Esophagus squamous epithelium (tissue), 5 donors: ENCODE data around the gene NBDY. TPM values are rescaled to one million over a fixed set of nuclear protein-coding genes. Genes with fewer than 3 reads are reported as not detected.

Source experiments
- DNase-seq: peaks from one replicate; lab custom pipeline; 2025; lab: John Stamatoyannopoulos, UW
- H3K27ac ChIP-seq, 4 donors: fragments of 200-600 bp; sonication (generic); one replicate each; pipeline ENCODE4 v1.5.1; 2016 to 2019; ENCODE audit warnings: mild to moderate bottlenecking in 1 of 4
- H3K27me3 ChIP-seq, 4 donors: fragments of 200-600 bp; sonication (generic); 1 replicate in 3 of 4; 2 replicates in 1 of 4; pipeline versions ENCODE4 v1.5.1 to v1.6.0; 2017 to 2021; ENCODE audit warnings: antibody characterized with exemption in 1 of 4
- H3K36me3 ChIP-seq, 3 donors: fragments of 200-600 bp; sonication (generic); one replicate each; pipeline ENCODE4 v1.5.1; 2016 to 2019
- H3K4me1 ChIP-seq, 3 donors: fragments of 200-600 bp; sonication (generic); one replicate each; pipeline ENCODE4 v1.5.1; 2017 to 2019
- H3K4me3 ChIP-seq, 4 donors: fragments of 200-600 bp; sonication (generic); 1 replicate in 3 of 4; 2 replicates in 1 of 4; pipeline ENCODE4 v1.5.1; 2016 to 2019; ENCODE audit warnings: mild to moderate bottlenecking in 2 of 4, moderate library complexity in 1 of 4
- H3K9me3 ChIP-seq, 3 donors: fragments of 200-600 bp; sonication (generic); one replicate each; pipeline ENCODE4 v1.5.1; 2016 to 2019
- POLR2A ChIP-seq, 4 donors: fragments of 450-650 bp; IDR thresholded peaks; one replicate each; pipeline ENCODE4 v1.6.1; 2017; ENCODE audit warnings: antibody characterized with exemption in 4 of 4, mild to moderate bottlenecking in 4 of 4, moderate library complexity in 3 of 4
- WGBS, 2 donors: methylation state at CpG; one replicate each; pipeline ENCODE4 v1.1.5; 2018; 5-methylcytosine and 5-hydroxymethylcytosine counted together
- intact Hi-C: fragments of 100-400 bp; cut with DNase I; formaldehyde crosslinking; loops from one replicate; pipeline ENCODE4 v1.15.0; 2022
- total RNA-seq, 4 donors: library from RNA; depleted of rRNA; stranded (reverse); fragments of >200 nt; gene quantifications; one replicate each; pipeline ENCODE4 v1.1.0, GENCODE V29; 2016
- TF ChIP-seq, protein P1 (sequence below), 6 experiments: fragments of 450-650 bp in 4 of 6; fragments of 200-600 bp in 2 of 6; sonication (generic) in 2 of 6; IDR thresholded peaks; one replicate each; pipeline ENCODE4 v1.5.1; 2016 to 2019; ENCODE audit warnings: antibody characterized with exemption in 6 of 6, mild to moderate bottlenecking in 4 of 6, moderate library complexity in 4 of 6
- donor health status: DM: yes; HTN: yes; CAD: no.

The NBDY gene
- total RNA-seq, 4 donors from 2014 or later: 8.3 to 17.7 (median 10.8) TPM

GRCh38 chrX:56764153-56764974, 35.3 kb downstream of the NBDY start:
- peaks cover 0 to 11% (median 0%) of the 10 kb centered on the region in 3 donors for H3K36me3 ChIP-seq
- intact Hi-C loops: no loop called here

GRCh38 chrX:56764975-56765791, 36.1 kb downstream of the NBDY start:
- WGBS, 2 donors: 51 to 83% methylated on average over 5 to 14 of the region's 15 CpGs
- intact Hi-C loops: no loop called here
- no peak for TF ChIP-seq POLR2A (IDR thresholded peaks at IDR 0.05)
- TF ChIP-seq, protein P1, sequence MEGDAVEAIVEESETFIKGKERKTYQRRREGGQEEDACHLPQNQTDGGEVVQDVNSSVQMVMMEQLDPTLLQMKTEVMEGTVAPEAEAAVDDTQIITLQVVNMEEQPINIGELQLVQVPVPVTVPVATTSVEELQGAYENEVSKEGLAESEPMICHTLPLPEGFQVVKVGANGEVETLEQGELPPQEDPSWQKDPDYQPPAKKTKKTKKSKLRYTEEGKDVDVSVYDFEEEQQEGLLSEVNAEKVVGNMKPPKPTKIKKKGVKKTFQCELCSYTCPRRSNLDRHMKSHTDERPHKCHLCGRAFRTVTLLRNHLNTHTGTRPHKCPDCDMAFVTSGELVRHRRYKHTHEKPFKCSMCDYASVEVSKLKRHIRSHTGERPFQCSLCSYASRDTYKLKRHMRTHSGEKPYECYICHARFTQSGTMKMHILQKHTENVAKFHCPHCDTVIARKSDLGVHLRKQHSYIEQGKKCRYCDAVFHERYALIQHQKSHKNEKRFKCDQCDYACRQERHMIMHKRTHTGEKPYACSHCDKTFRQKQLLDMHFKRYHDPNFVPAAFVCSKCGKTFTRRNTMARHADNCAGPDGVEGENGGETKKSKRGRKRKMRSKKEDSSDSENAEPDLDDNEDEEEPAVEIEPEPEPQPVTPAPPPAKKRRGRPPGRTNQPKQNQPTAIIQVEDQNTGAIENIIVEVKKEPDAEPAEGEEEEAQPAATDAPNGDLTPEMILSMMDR (IDR thresholded peaks at IDR 0.05): no peak
- DNase-seq: no peak
- Histone ChIP-seq H3K27ac (peak overlapping the region in 1 of 4 donors; percentile 18), H3K27me3 (no peaks in the 10 kb centered on the region), H3K4me3 (peak overlapping the region in 2 of 4 donors; percentile 54 to 65), H3K9me3 (no peaks in the 10 kb centered on the region), H3K4me1 (peaks cover 10 to 23% (median 16%) of the 10 kb centered on the region in 3 donors), H3K36me3 (peaks cover 0 to 11% (median 0%) of the 10 kb centered on the region in 3 donors)

More at GRCh38 chrX:56764153-56764974, 35.3 kb downstream of the NBDY start:
- peaks cover 10 to 23% (median 16%) of the 10 kb centered on the region in 3 donors for H3K4me1 ChIP-seq
- H3K27ac ChIP-seq: peak overlapping the region in 3 of 4 donors; percentile 25 to 88 (median 81)
- no peaks in the 10 kb centered on the region for H3K9me3 ChIP-seq
- DNase-seq: no peak
- H3K27me3 ChIP-seq: no peaks in the 10 kb centered on the region
- TF ChIP-seq POLR2A (IDR thresholded peaks at IDR 0.05): no peak
- TF ChIP-seq, protein P1 (IDR thresholded peaks at IDR 0.05): peak; percentile 40 to 84 (median 58)
- 8 to 26% methylated on average over 3 to 9 of the region's 20 CpGs for WGBS, 2 donors
- H3K4me3 ChIP-seq: peak overlapping the region in 2 of 4 donors; percentile 54 to 65

- Histone ChIP-seq H3K27me3 (no peaks in the 10 kb centered on the region), H3K4me3 (no peak overlapping the region), H3K27ac (no peak overlapping the region), H3K4me1 (peaks cover 10 to 23% (median 16%) of the 10 kb centered on the region in 3 donors), H3K36me3 (peaks cover 0 to 11% (median 0%) of the 10 kb centered on the region in 3 donors), H3K9me3 (no peaks in the 10 kb centered on the region)
- intact Hi-C loops: no loop called here
- WGBS, 2 donors: 53 to 58% methylated on average over 3 to 8 of the region's 8 CpGs
- DNase-seq: no peak
- TF ChIP-seq, protein P1 (IDR thresholded peaks at IDR 0.05): no peak
- TF ChIP-seq POLR2A (IDR thresholded peaks at IDR 0.05): no peak
Observed at GRCh38 chrX:56765811-56766553, 36.9 kb downstream of the NBDY start.

DNA sequence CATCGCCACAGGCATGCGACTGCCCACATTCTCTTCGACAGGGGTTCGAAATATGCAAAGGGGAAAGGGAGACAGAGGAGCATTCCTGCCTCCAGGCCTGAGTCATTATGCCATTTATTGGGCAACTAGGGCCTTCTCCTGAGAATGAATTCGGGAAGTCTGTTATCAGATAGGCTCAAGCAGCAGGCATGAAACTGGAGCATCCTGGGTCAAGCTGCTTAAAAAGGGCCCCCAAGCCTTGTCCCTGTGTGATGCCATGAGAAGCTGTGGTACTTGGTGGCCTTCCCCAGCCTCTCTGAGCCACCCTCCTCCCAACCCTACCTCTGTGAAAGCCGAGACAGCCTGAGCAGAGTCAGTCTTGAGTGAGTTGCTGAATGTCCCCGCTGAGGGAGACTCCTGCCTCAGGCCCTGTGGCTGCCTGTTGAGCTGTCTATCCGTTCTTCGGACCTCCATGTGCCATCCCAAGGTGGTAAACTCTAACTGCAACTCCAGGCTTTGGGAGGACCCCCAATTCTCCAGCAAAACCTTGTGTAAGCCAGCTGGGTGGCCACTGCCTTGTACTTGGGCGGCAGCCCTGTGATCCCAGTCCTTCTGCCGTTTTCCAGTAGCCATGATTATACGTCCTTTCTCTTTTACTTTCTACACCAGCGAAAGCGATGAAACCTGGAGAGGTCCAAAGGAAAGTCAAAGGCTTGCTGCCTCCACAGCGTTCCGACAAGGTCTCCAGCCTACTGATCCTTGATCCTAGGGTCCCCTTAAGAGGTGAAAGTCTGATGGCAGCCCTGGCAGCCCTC, 37.7 kb downstream of the NBDY start:
- 59 to 97% methylated on average over 5 to 15 of the region's 16 CpGs for WGBS, 2 donors

More for the DNA sequence above, 37.7 kb downstream of the NBDY start:
- no peaks in the 10 kb centered on the region for H3K27me3 ChIP-seq
- peaks cover 0 to 11% (median 0%) of the 10 kb centered on the region in 3 donors for H3K36me3 ChIP-seq
- DNase-seq: no peak
- H3K4me3 ChIP-seq: peak overlapping the region in 2 of 4 donors; percentile 69 to 70
- peaks cover 10 to 23% (median 16%) of the 10 kb centered on the region in 3 donors for H3K4me1 ChIP-seq
- intact Hi-C loops: no loop called here
- peak overlapping the region in 2 of 4 donors; percentile 62 to 64 for H3K27ac ChIP-seq
- TF ChIP-seq, protein P1 (IDR thresholded peaks at IDR 0.05): no peak
- TF ChIP-seq POLR2A (IDR thresholded peaks at IDR 0.05): no peak
- no peaks in the 10 kb centered on the region for H3K9me3 ChIP-seq
